ENCODE data around the gene SMC1B. TPM values are rescaled to one million over a fixed set of nuclear protein-coding genes. Genes with fewer than 3 reads are reported as not detected.

SMC1B gene
- total RNA-seq, 2 donors from 2014 or later = not detected

DNA sequence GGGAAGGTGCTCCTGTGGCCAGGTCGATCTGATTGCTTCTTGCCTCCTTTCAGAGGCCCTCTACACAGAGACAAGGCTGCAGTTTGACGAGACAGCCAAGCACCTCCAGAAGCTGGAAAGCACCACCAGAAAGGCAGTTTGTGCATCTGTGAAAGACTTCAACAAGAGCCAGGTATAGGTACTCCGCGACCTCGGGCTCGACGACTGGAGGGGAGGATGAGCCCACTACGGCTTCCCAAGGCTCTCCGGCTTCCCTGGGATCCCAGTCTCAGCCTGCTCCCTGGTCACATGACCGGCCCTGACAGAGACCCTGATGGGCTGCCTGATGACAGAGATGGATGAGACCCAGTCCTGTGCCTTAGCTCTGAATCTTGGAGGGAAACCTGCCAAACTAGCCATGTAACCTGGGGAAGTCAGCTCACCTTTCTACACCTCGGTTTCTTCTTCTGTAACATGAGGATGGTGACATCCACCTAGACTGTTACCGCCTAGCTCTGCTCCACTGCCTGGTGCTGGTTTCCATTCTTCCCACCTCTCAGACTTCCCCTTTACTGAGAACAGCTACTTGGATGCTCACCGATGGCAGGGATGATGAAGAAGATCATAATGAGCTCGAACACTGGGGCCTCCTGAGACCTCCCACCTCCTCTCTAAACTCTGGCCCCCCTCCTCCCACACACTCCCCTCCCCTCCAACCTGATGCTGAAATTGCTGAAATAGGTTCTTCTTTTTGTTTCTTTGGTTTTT, 9.0 kb upstream of the SMC1B start:
- TF ChIP-seq, protein P1, sequence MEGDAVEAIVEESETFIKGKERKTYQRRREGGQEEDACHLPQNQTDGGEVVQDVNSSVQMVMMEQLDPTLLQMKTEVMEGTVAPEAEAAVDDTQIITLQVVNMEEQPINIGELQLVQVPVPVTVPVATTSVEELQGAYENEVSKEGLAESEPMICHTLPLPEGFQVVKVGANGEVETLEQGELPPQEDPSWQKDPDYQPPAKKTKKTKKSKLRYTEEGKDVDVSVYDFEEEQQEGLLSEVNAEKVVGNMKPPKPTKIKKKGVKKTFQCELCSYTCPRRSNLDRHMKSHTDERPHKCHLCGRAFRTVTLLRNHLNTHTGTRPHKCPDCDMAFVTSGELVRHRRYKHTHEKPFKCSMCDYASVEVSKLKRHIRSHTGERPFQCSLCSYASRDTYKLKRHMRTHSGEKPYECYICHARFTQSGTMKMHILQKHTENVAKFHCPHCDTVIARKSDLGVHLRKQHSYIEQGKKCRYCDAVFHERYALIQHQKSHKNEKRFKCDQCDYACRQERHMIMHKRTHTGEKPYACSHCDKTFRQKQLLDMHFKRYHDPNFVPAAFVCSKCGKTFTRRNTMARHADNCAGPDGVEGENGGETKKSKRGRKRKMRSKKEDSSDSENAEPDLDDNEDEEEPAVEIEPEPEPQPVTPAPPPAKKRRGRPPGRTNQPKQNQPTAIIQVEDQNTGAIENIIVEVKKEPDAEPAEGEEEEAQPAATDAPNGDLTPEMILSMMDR (IDR thresholded peaks at IDR 0.05) = no peak
- ATAC-seq (ENCODE audit: insufficient number of reproducible peaks, low FRiP score, low read depth) = no peak

DNA sequence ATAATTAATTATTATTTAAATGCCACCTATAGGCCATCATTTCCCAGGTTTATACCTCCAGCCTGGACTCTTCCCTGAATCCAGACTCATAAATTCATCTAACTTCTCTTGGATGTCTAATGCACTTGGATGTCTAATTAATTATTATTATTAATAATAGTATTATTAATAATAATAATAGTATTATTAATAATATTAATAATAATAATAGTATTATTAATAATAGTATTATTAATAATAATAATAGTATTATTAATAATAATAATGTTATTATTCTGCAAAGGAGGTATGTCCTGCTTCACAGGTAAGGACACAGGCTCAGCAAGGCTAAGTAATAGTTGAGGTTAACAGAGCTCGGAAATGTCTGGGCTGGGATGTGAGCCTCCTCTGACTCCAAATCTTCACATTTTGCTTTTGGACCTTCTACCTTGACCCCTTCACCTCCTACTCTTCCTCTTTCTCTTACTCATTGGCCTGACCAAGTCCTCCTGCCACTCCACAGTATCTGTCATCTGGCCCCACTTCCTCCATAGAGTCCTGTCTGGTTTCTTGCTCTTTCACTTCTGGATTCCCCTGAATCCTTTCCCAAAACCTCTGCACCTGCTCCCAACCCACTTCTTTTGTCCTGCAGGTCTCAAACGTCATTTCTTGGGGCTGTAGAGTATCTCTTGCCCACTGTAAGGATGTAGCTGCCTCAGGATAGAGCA, 8.1 kb upstream of the SMC1B start:
- ATAC-seq (ENCODE audit: insufficient number of reproducible peaks, low FRiP score, low read depth) = no peak
- Histone ChIP-seq H3K36me3 (no peaks in the 10 kb centered on the region), H3K4me3 (no peak overlapping the region), H3K27ac (no peak overlapping the region), H3K4me1 (ENCODE audit: control insufficient read depth in 1 of 2, low read depth in 2 of 2) (no peaks in the 10 kb centered on the region), H3K9me3 (no peaks in the 10 kb centered on the region), H3K27me3 (replicated peaks; ENCODE audit: insufficient read depth) (no peaks in the 10 kb centered on the region)
- DNase-seq (ENCODE audit: low spot score) = no peak
- TF ChIP-seq, protein P1 (IDR thresholded peaks at IDR 0.05) = no peak

More for the DNA sequence above, 9.0 kb upstream of the SMC1B start:
- no peaks in the 10 kb centered on the region for H3K36me3 ChIP-seq
- H3K9me3 ChIP-seq = no peaks in the 10 kb centered on the region
- no peak for DNase-seq (ENCODE audit: low spot score)
- H3K4me1 ChIP-seq (ENCODE audit: control insufficient read depth in 1 of 2, low read depth in 2 of 2) = no peaks in the 10 kb centered on the region
- no peak overlapping the region for H3K27ac ChIP-seq
- H3K4me3 ChIP-seq = no peak overlapping the region
- H3K27me3 ChIP-seq (replicated peaks; ENCODE audit: insufficient read depth) = no peaks in the 10 kb centered on the region

DNA sequence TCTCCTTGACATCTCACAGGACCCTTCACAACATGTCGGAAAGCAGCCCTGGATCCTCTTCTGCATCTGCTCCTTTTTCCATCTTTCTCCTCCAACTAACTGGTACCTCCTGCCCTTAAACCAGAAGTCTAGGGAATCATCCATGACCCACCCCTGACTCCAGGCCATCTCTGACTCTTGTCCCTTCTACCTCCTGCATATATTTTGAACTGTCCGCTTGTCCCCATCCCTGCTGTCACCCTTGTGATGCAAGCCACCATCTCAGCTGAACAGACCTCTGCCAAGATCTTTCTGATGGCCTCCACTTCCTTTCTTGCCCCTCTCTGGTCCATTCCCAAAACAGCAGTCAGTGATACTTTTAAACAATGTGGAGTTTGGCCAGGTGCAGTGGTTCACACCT, 7.1 kb upstream of the SMC1B start:
- no peaks in the 10 kb centered on the region for H3K27me3 ChIP-seq (replicated peaks; ENCODE audit: insufficient read depth)
- no peaks in the 10 kb centered on the region for H3K9me3 ChIP-seq

DNA sequence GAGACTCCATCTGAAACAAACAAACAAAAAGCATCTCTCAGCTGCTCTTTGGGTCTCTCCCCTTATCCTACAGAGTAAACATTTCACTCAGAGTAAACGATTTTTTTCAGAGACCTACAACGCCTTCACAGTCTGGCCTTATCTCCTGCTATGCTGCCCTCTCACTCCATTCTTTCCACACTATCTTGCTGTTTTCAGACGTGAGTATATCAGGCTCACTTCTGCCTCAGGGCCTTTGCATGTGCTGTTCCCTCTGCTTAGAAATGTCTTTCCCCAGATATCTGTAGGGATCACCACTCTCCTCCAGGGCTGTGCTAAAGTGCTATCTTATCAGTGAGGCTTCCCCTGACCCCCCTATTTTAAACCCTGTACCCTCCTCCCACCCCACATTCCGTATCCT, 6.6 kb upstream of the SMC1B start:
- TF ChIP-seq, protein P1 (IDR thresholded peaks at IDR 0.05) = no peak
- Histone ChIP-seq H3K9me3 (no peaks in the 10 kb centered on the region), H3K27ac (no peak overlapping the region), H3K4me3 (no peak overlapping the region), H3K36me3 (no peaks in the 10 kb centered on the region), H3K27me3 (replicated peaks; ENCODE audit: insufficient read depth) (no peaks in the 10 kb centered on the region), H3K4me1 (ENCODE audit: control insufficient read depth in 1 of 2, low read depth in 2 of 2) (no peaks in the 10 kb centered on the region)
- DNase-seq (ENCODE audit: low spot score) (no peak), ATAC-seq (ENCODE audit: insufficient number of reproducible peaks, low FRiP score, low read depth) (no peak)

More for the DNA sequence above, 7.1 kb upstream of the SMC1B start:
- TF ChIP-seq, protein P1 (IDR thresholded peaks at IDR 0.05) = no peak
- H3K4me1 ChIP-seq (ENCODE audit: control insufficient read depth in 1 of 2, low read depth in 2 of 2) = no peaks in the 10 kb centered on the region
- H3K27ac ChIP-seq = no peak overlapping the region
- no peak for ATAC-seq (ENCODE audit: insufficient number of reproducible peaks, low FRiP score, low read depth)
- H3K4me3 ChIP-seq = no peak overlapping the region
- DNase-seq (ENCODE audit: low spot score) = no peak
- H3K36me3 ChIP-seq = no peaks in the 10 kb centered on the region

DNA sequence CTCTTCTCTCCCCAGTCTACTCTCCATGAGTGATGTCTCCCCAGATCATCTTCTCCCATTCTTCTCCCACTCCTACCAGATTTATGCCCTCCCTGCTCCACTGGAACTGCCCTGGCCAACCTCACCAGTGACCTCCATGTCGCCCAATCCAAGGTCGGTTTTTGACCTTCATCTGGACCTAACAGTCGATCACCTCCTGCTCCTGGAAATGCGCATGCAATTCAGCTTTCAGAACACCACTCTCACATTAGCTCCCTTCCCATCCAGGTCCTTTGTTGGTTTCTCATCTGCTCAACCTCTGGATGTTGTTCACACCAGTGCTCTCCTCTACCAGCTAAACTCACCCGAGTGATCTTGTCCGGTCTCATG, 5.4 kb upstream of the SMC1B start:
- Histone ChIP-seq H3K27ac (no peak overlapping the region), H3K4me1 (ENCODE audit: control insufficient read depth in 1 of 2, low read depth in 2 of 2) (peaks cover 0 to under 1% of the 10 kb centered on the region in 2 donors), H3K4me3 (no peak overlapping the region), H3K27me3 (replicated peaks; ENCODE audit: insufficient read depth) (no peaks in the 10 kb centered on the region), H3K36me3 (no peaks in the 10 kb centered on the region), H3K9me3 (no peaks in the 10 kb centered on the region)
- no peak for DNase-seq (ENCODE audit: low spot score)
- TF ChIP-seq, protein P1 (IDR thresholded peaks at IDR 0.05) = no peak
- no peak for ATAC-seq (ENCODE audit: insufficient number of reproducible peaks, low FRiP score, low read depth)

All from thoracic aorta (tissue), 2 donors.